HT-29 (cell line): ENCODE data around the gene GADD45GIP1. TPM values are rescaled to one million over a fixed set of nuclear protein-coding genes. Genes with fewer than 3 reads are reported as not detected.
"Not testable (repeated sequence)": the region's sequence is repeated elsewhere in the genome, so short reads cannot be mapped to it uniquely, and the experiment has no call there.

ENCODE experiments used
- DNase-seq: peaks from one replicate; pipeline ENCODE4 v3.0.0-alpha.2; 2015; ENCODE audit warnings: low spot score
- total RNA-seq: library from RNA; depleted of rRNA; stranded (reverse); fragments of >200 nt; shearing (Covaris generic); gene quantifications from 2 replicates; pipeline ENCODE4 v1.2.3, GENCODE V29; 2014

The GADD45GIP1 gene
- total RNA-seq, 1 experiment from 2014 or later: 80.9 TPM

- DNase-seq: no peak
These were observed 2.5 kb upstream of the GADD45GIP1 start for GRCh38 chr19:12959481-12959880.

GRCh38 chr19:12957389-12957952, 448 bp upstream of the GADD45GIP1 start:
- DNase-seq: not testable (repeated sequence)

GRCh38 chr19:12955996-12956395, 1.0 kb downstream of the GADD45GIP1 start:
- DNase-seq: no peak

- not testable (repeated sequence) for DNase-seq
These were observed 1.4 kb downstream of the GADD45GIP1 start for GRCh38 chr19:12955575-12955974.

GRCh38 chr19:12954612-12954962, 2.4 kb downstream of the GADD45GIP1 start:
- no peak for DNase-seq

- DNase-seq: no peak
These were observed 3.0 kb downstream of the GADD45GIP1 start for GRCh38 chr19:12953799-12954611.

- DNase-seq: no peak
These were observed 3.8 kb downstream of the GADD45GIP1 start for GRCh38 chr19:12953138-12953798.

GRCh38 chr19:12952488-12953137, 4.4 kb downstream of the GADD45GIP1 start:
- DNase-seq: no peak

- not testable (repeated sequence) for DNase-seq
These were observed 5.0 kb downstream of the GADD45GIP1 start for GRCh38 chr19:12952050-12952449.

GRCh38 chr19:12949363-12950283, 7.4 kb downstream of the GADD45GIP1 start:
- no peak for DNase-seq

GRCh38 chr19:12948612-12949362, 8.2 kb downstream of the GADD45GIP1 start:
- DNase-seq: no peak

GRCh38 chr19:12947702-12948611, 9.1 kb downstream of the GADD45GIP1 start:
- no peak for DNase-seq

- DNase-seq: no peak
These were observed 10.1 kb downstream of the GADD45GIP1 start for GRCh38 chr19:12946731-12947496.

GRCh38 chr19:12946092-12946721, 10.8 kb downstream of the GADD45GIP1 start:
- peak; percentile 69 for DNase-seq

- peak; percentile 95 for DNase-seq
These were observed 11.4 kb downstream of the GADD45GIP1 start, which contains the start of gene RAD23A for GRCh38 chr19:12945479-12946091. TSS of gene RAD23A (plus strand) at chr19:12945862. CDS start at chr19:12945949, 87 bp downstream.

GRCh38 chr19:12944104-12944674, 12.8 kb downstream of the GADD45GIP1 start:
- DNase-seq: no peak

- DNase-seq: no peak
These were observed 13.5 kb downstream of the GADD45GIP1 start for GRCh38 chr19:12943437-12944044.
